LHCN-M2 (cell line): ENCODE measurements around the gene HEMK1. TPM values are rescaled to one million over a fixed set of nuclear protein-coding genes. Genes with fewer than 3 reads are reported as not detected.
A peak's percentile ranks its signal among the peaks of the same experiment; 100 is the strongest.

ENCODE experiments used
- DNase-seq: peaks from one replicate; pipeline ENCODE4 v3.0.0-alpha.2; 2012; ENCODE audit warnings: low read depth
- total RNA-seq: library from RNA; depleted of rRNA; stranded (reverse); fragments of >200 nt; gene quantifications from 2 replicates; pipeline ENCODE4 v1.2.3, GENCODE V29; 2014; rRNA removed

HEMK1 gene
- total RNA-seq, 1 experiment from 2014 or later, result 11.4 TPM

GRCh38 chr3:50637011-50637410, 67.7 kb downstream of the HEMK1 start:
- no peak for DNase-seq

- DNase-seq, result no peak
Observed at GRCh38 chr3:50637945-50638344, 68.6 kb downstream of the HEMK1 start.

DNA sequence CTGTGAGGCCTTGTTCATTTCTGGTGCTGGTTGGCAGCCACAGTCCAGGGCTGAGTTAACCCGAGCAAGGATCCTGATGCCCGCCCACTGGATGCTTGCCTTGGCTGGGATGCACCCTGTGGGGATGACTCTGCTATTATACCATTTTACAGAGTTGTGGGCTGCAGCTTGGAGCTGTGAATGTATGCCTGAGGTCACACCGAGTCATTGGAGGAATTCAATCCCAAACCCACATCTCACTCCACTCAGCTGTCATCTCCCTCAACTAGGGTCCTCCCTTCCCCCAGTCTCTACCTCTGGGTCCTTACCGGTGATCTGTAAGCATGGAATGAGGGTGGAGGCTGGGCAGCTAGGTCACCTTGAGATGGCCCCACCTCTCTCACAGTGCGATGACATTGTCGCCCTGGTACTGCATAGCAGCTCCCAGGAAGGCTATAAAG, 69.8 kb downstream of the HEMK1 start:
- peak; percentile 77 for DNase-seq

- DNase-seq, result no peak
Observed at GRCh38 chr3:50642382-50642781, 73.1 kb downstream of the HEMK1 start.

- no peak for DNase-seq
Observed at GRCh38 chr3:50644561-50644960, 75.2 kb downstream of the HEMK1 start.

DNA sequence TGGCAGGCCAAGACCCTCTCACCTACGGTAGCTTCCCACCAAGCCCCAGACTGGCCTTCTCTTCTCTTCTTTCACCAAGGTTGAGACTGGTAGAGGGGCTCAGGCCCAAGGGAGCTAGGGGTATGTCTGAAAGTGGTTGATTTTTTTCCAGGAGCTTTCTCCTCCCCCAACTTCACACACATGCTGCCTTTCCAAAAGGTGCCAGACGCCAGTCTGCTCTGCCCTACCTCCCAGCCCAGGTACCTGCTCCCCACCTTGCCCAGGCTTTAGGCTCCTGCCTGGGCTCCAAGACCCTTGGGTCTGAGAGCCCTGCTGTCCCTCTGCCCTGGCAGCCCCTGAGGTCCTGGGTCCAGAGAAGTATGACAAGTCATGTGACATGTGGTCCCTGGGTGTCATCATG, 76.1 kb downstream of the HEMK1 start:
- no peak for DNase-seq

Other genes starting within 250 kb of the HEMK1 start
- 106 and 145 TPM in 2 replicates for gene HYAL2, start 246.8 kb upstream of the HEMK1 start, total RNA-seq
- gene TUSC2, start 241.3 kb upstream of the HEMK1 start, total RNA-seq, result 23.7 and 37.8 TPM in 2 replicates
- gene RASSF1, start 228.7 kb upstream of the HEMK1 start, total RNA-seq, result 26.3 and 32.4 TPM in 2 replicates
- 1.3 and 1.9 TPM in 2 replicates for gene ZMYND10, start 223.8 kb upstream of the HEMK1 start, total RNA-seq
- gene NPRL2, start 218.7 kb upstream of the HEMK1 start, total RNA-seq, result 23.9 and 27.8 TPM in 2 replicates
- gene CYB561D2, start 218.7 kb upstream of the HEMK1 start, total RNA-seq, result 37.9 and 42.3 TPM in 2 replicates
- gene TMEM115, start 210.0 kb upstream of the HEMK1 start, total RNA-seq, result 67.8 and 76.5 TPM in 2 replicates
- gene CACNA2D2, start 65.9 kb upstream of the HEMK1 start, total RNA-seq, result not detected in 2 replicates
- gene C3orf18, start 1.8 kb upstream of the HEMK1 start, total RNA-seq, result 15.1 and 18.7 TPM in 2 replicates
- gene CISH, start 42.3 kb downstream of the HEMK1 start, total RNA-seq, result 0.58 and 1.6 TPM in 2 replicates
- 92.3 and 103 TPM in 2 replicates for gene MAPKAPK3, start 47.6 kb downstream of the HEMK1 start, total RNA-seq
- 0.45 and 0.46 TPM in 2 replicates for gene DOCK3, start 105.4 kb downstream of the HEMK1 start, total RNA-seq